Measurements from ENCODE around the gene MMP20. TPM values are rescaled to one million over a fixed set of nuclear protein-coding genes. Genes with fewer than 3 reads are reported as not detected.

MMP20 gene
- total RNA-seq, 1 experiment from 2014 or later: not detected

DNA sequence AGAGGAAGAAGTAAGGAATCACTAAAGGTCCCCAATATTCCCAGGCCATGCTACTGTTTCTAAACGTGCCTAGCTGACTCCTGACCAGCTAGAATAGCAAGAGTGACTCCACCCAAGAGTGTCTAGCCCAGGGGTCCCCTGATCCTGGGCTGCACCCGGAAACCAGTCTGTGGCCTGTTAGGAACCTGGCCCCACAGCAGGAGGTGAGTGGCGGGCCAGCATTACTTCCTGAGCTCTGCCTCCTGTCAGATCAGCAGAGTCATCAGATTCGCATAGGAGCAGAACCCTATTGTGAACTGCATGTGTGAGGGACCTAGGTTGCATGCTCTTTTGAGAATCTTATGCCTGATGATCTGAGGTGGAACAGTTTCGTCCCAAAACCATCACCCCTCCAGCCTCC, 2.0 kb downstream of the MMP20 start:
- in situ Hi-C loops (cut with HindIII; ENCODE audit: low pct_unique_long_range_greater_than_20kb, low sequenced_read_pairs): no loop called here
- Histone ChIP-seq H3K4me3 (ENCODE audit: low read depth in 2 of 2, low read length in 2 of 2) (no peak overlapping the region), H3K27ac (ENCODE audit: low read length) (no peak overlapping the region), H3K4me1 (ENCODE audit: control insufficient read depth, insufficient read depth, low read length) (peaks cover 3% of the 10 kb centered on the region; the same call in 1 of the 2 replicates), H3K9me3 (ENCODE audit: control insufficient read depth, insufficient read depth, low read depth, low read length) (no peaks in the 10 kb centered on the region), H3K27me3 (ENCODE audit: control insufficient read depth, insufficient read depth, low read length) (no peaks in the 10 kb centered on the region), H3K36me3 (ENCODE audit: control insufficient read depth, insufficient read depth, low read length) (no peaks in the 10 kb centered on the region)
- POLR2A ChIA-PET: no interaction called here
- DNase-seq (ENCODE audit: low read depth, low spot score) (no peak), ATAC-seq (no peak)
- no TSS peak for BruUV-seq (replicated peaks)
- intact Hi-C loops (cut with micrococcal nuclease; ENCODE audit: unreplicated experiment): no loop called here
- TF ChIP-seq SIN3A (IDR thresholded peaks at IDR 0.05; ENCODE audit: borderline replicate concordance, insufficient read depth, low read depth, low read length) (no peak), POLR2AphosphoS5 (IDR thresholded peaks at IDR 0.05; ENCODE audit: low read depth, low read length) (no peak), TCF7L2 (IDR thresholded peaks at IDR 0.05; ENCODE audit: low read depth, low read length) (no peak)
- TF ChIP-seq, protein P1, sequence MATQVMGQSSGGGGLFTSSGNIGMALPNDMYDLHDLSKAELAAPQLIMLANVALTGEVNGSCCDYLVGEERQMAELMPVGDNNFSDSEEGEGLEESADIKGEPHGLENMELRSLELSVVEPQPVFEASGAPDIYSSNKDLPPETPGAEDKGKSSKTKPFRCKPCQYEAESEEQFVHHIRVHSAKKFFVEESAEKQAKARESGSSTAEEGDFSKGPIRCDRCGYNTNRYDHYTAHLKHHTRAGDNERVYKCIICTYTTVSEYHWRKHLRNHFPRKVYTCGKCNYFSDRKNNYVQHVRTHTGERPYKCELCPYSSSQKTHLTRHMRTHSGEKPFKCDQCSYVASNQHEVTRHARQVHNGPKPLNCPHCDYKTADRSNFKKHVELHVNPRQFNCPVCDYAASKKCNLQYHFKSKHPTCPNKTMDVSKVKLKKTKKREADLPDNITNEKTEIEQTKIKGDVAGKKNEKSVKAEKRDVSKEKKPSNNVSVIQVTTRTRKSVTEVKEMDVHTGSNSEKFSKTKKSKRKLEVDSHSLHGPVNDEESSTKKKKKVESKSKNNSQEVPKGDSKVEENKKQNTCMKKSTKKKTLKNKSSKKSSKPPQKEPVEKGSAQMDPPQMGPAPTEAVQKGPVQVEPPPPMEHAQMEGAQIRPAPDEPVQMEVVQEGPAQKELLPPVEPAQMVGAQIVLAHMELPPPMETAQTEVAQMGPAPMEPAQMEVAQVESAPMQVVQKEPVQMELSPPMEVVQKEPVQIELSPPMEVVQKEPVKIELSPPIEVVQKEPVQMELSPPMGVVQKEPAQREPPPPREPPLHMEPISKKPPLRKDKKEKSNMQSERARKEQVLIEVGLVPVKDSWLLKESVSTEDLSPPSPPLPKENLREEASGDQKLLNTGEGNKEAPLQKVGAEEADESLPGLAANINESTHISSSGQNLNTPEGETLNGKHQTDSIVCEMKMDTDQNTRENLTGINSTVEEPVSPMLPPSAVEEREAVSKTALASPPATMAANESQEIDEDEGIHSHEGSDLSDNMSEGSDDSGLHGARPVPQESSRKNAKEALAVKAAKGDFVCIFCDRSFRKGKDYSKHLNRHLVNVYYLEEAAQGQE (IDR thresholded peaks at IDR 0.05; ENCODE audit: insufficient read depth in 1 of 2, low read depth in 2 of 2, low read length in 1 of 2): no peak
- TF ChIP-seq, protein P2, sequence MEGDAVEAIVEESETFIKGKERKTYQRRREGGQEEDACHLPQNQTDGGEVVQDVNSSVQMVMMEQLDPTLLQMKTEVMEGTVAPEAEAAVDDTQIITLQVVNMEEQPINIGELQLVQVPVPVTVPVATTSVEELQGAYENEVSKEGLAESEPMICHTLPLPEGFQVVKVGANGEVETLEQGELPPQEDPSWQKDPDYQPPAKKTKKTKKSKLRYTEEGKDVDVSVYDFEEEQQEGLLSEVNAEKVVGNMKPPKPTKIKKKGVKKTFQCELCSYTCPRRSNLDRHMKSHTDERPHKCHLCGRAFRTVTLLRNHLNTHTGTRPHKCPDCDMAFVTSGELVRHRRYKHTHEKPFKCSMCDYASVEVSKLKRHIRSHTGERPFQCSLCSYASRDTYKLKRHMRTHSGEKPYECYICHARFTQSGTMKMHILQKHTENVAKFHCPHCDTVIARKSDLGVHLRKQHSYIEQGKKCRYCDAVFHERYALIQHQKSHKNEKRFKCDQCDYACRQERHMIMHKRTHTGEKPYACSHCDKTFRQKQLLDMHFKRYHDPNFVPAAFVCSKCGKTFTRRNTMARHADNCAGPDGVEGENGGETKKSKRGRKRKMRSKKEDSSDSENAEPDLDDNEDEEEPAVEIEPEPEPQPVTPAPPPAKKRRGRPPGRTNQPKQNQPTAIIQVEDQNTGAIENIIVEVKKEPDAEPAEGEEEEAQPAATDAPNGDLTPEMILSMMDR (IDR thresholded peaks at IDR 0.05): no peak
- CTCF ChIA-PET: no interaction called here

DNA sequence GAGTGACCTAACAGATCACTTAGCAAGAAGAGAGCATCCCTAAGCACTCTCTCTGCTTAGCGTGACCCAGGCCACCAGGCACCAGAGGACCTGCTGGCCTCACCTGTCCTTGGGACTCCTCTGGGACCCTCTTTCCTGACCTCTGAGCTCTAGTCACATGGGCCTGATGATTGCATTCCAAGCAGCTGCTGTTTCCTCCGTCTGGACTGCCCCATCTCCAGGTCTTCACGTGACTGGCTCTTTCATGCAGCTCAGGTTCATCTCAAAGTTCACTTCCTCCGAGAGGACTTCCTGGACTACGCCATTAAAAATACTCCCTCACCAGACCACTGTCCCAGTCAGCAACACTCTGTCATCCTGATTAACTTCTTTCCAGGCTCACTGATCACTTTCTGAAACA, 2.9 kb downstream of the MMP20 start:
- H3K4me3 ChIP-seq (ENCODE audit: low read depth in 2 of 2, low read length in 2 of 2): no peak overlapping the region
- POLR2A ChIA-PET: no interaction called here

More for the DNA sequence above, 2.9 kb downstream of the MMP20 start:
- ATAC-seq: no peak
- Histone ChIP-seq H3K27ac (ENCODE audit: low read length) (no peak overlapping the region), H3K36me3 (ENCODE audit: control insufficient read depth, insufficient read depth, low read length) (no peaks in the 10 kb centered on the region), H3K27me3 (ENCODE audit: control insufficient read depth, insufficient read depth, low read length) (no peaks in the 10 kb centered on the region), H3K9me3 (ENCODE audit: control insufficient read depth, insufficient read depth, low read depth, low read length) (no peaks in the 10 kb centered on the region), H3K4me1 (ENCODE audit: control insufficient read depth, insufficient read depth, low read length) (peaks cover 3% of the 10 kb centered on the region; the same call in 1 of the 2 replicates)
- intact Hi-C loops (cut with micrococcal nuclease; ENCODE audit: unreplicated experiment) (no loop called here), in situ Hi-C loops (cut with HindIII; ENCODE audit: low pct_unique_long_range_greater_than_20kb, low sequenced_read_pairs) (no loop called here)
- TF ChIP-seq, protein P1 (IDR thresholded peaks at IDR 0.05; ENCODE audit: insufficient read depth in 1 of 2, low read depth in 2 of 2, low read length in 1 of 2): no peak
- no peak for TF ChIP-seq TCF7L2 (IDR thresholded peaks at IDR 0.05; ENCODE audit: low read depth, low read length)
- TF ChIP-seq, protein P2 (IDR thresholded peaks at IDR 0.05): no peak
- no peak for TF ChIP-seq POLR2AphosphoS5 (IDR thresholded peaks at IDR 0.05; ENCODE audit: low read depth, low read length)
- TF ChIP-seq SIN3A (IDR thresholded peaks at IDR 0.05; ENCODE audit: borderline replicate concordance, insufficient read depth, low read depth, low read length): no peak
- CTCF ChIA-PET: no interaction called here
- DNase-seq (ENCODE audit: low read depth, low spot score): no peak
- BruUV-seq (replicated peaks): no TSS peak
